Brain microvascular endothelial cell (primary cell): ENCODE measurements around the gene SNRPF.

Source experiments
- DNase-seq: peaks from one replicate; pipeline ENCODE4 v3.0.0-alpha.2; 2020
- H3K27ac ChIP-seq: fragments of 250-450 bp; sonication (Bioruptor Pico); 2 replicates; pipeline ENCODE4 v1.5.1; 2020; ENCODE audit warnings: mild to moderate bottlenecking, moderate library complexity
- H3K27me3 ChIP-seq: fragments of 250-450 bp; sonication (Bioruptor Pico); replicated peaks from 2 replicates; pipeline ENCODE4 v1.5.1; 2020; ENCODE audit warnings: mild to moderate bottlenecking
- H3K36me3 ChIP-seq: fragments of 250-450 bp; sonication (Bioruptor Pico); replicated peaks from 2 replicates; pipeline ENCODE4 v1.5.1; 2020; ENCODE audit warnings: mild to moderate bottlenecking
- H3K4me3 ChIP-seq: 2 replicates; pipeline ENCODE4 v1.5.1; 2011; ENCODE audit warnings: low read depth, mild to moderate bottlenecking, control low read depth, low read length, moderate library complexity
- CTCF ChIP-seq: IDR thresholded peaks from 2 replicates; pipeline ENCODE4 v1.5.1; 2011; ENCODE audit warnings: low read depth, mild to moderate bottlenecking, moderate library complexity, low read length, control low read depth, inconsistent platforms; ENCODE audit errors: missing control alignments
- in situ Hi-C: cut with HindIII; loops from 2 replicates; pipeline ENCODE4 v1.10.0; 2017; ENCODE audit warnings: low sequenced_read_pairs, low pct_ligation_motif_present

Gene SNRPF

GRCh38 chr12:95881331-95881955, 22.7 kb downstream of the SNRPF start:
- peak; percentile 18 for DNase-seq
- Histone ChIP-seq H3K4me3 (no peak overlapping the region), H3K36me3 (no peaks in the 10 kb centered on the region), H3K27me3 (no peaks in the 10 kb centered on the region), H3K27ac (peak overlapping the region; percentile 66)
- TF ChIP-seq CTCF: no peak
- in situ Hi-C loops: no loop called here

GRCh38 chr12:95882080-95882479, 23.3 kb downstream of the SNRPF start:
- TF ChIP-seq CTCF: no peak
- no peaks in the 10 kb centered on the region for H3K36me3 ChIP-seq
- H3K27me3 ChIP-seq: no peaks in the 10 kb centered on the region
- DNase-seq: peak; percentile 42
- H3K4me3 ChIP-seq: no peak overlapping the region
- peak overlapping the region; percentile 66 for H3K27ac ChIP-seq
- in situ Hi-C loops: no loop called here

DNA sequence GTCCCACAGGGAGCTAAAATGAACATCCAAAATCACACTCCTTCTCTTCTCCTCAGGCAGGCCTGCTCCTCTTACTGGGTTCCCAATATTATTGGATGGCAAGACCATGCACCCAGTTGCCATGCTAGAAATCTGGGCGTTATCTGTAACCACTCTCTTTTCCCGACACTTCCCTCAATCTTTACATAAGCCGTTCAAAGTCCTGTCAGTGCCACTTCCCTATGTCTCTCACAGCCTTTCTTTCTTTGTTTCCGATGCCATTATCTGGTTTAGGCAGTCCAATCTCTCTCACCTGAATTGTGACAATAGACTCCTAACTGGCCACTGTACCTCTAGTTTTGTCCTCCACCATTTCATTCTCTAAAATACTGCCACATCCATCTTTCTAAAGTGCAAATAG, 24.1 kb downstream of the SNRPF start:
- in situ Hi-C loops: no loop called here
- H3K36me3 ChIP-seq: no peaks in the 10 kb centered on the region

GRCh38 chr12:95884998-95885397, 26.2 kb downstream of the SNRPF start:
- in situ Hi-C loops: no loop called here
- no peak overlapping the region for H3K4me3 ChIP-seq
- no peaks in the 10 kb centered on the region for H3K36me3 ChIP-seq
- H3K27ac ChIP-seq: no peak overlapping the region
- no peak for DNase-seq
- TF ChIP-seq CTCF: no peak
- no peaks in the 10 kb centered on the region for H3K27me3 ChIP-seq

More for the DNA sequence above, 24.1 kb downstream of the SNRPF start:
- no peak overlapping the region for H3K4me3 ChIP-seq
- no peaks in the 10 kb centered on the region for H3K27me3 ChIP-seq
- TF ChIP-seq CTCF: no peak
- no peak for DNase-seq
- H3K27ac ChIP-seq: no peak overlapping the region

- Histone ChIP-seq H3K27me3 (no peaks in the 10 kb centered on the region), H3K27ac (no peak overlapping the region), H3K4me3 (no peak overlapping the region), H3K36me3 (no peaks in the 10 kb centered on the region)
- TF ChIP-seq CTCF: no peak
- in situ Hi-C loops: no loop called here
- DNase-seq: no peak
Measured at GRCh38 chr12:95887311-95887710, 28.6 kb downstream of the SNRPF start.

DNA sequence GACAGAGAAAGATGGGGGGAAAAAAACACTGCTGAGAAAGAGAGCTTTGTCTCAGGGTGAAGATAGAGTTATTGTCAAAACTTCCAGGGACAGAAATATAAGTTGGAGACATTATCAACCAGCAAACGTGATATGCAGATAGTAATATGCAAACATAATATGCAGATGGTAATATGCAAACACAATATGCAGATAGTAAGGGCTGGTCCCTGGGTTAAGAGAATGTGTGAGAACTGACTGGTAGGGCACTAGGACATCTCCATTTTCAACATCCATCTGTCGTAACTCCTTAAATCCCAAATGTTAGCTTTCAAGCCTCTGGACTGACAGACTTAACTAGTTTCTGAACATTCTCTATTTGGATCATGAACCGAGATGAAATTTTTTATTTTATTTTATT, 32.2 kb downstream of the SNRPF start:
- in situ Hi-C loops: no loop called here
- no peak overlapping the region for H3K27ac ChIP-seq
- DNase-seq: no peak
- no peak for TF ChIP-seq CTCF
- no peaks in the 10 kb centered on the region for H3K36me3 ChIP-seq
- H3K27me3 ChIP-seq: no peaks in the 10 kb centered on the region
- H3K4me3 ChIP-seq: no peak overlapping the region
